Cortex of kidney (tissue), 1 donor: ENCODE results near the gene TMEM45B.
"Not testable (repeated sequence)": the region's sequence is repeated elsewhere in the genome, so short reads cannot be mapped to it uniquely, and the experiment has no call there.

Experiments used
- DNase-seq: peaks from one replicate; lab custom pipeline; 2025; lab: John Stamatoyannopoulos, UW

TMEM45B gene

DNA sequence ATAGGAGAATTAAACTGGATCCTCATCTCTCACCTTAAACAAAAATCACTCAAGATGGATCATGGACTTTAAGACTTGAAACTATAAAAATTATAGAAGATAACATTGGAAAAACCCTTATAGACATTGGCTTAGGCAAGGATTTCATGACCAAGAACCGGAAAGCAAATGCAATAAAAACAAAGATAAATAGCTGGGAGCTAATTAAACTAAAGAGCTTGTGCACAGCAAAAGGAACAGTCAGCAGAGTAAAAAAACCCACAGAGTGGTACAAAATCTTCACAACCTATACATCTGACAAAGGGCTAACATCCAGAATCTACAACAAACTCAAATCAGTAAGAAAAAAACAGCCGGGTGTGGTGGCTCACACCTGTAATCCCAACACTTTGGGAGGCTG, 7.4 kb upstream of the TMEM45B start:
- DNase-seq = not testable (repeated sequence)

DNA sequence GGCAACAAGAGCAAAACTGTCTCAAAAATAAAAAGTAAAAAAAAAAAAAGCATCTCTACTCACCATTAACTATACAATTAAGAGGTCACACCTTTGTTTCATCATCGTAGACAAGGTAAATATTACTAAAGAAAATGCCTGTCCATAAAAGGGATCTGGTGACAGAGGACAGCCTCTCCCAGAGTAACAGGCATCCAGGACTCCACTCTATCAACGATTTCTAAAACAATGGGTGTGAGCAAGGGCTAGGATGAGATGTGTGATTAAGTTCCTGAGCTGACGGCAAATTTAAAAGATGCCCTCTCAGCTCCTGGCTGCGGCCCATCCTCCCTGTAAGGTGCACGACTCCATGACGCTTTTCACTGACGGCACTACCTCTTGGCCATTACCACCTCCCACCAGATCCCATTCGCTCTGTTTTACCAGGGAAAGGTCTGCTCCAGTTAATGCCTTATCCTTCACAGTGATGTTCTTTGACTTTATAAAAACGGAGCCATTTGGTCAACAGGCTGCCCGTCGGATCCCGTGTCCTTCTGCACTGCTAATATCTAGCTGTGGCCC, 2.3 kb upstream of the TMEM45B start:
- no peak for DNase-seq

- no peak for DNase-seq
These were observed 1.2 kb upstream of the TMEM45B start for GRCh38 chr11:129814244-129815014.

DNA sequence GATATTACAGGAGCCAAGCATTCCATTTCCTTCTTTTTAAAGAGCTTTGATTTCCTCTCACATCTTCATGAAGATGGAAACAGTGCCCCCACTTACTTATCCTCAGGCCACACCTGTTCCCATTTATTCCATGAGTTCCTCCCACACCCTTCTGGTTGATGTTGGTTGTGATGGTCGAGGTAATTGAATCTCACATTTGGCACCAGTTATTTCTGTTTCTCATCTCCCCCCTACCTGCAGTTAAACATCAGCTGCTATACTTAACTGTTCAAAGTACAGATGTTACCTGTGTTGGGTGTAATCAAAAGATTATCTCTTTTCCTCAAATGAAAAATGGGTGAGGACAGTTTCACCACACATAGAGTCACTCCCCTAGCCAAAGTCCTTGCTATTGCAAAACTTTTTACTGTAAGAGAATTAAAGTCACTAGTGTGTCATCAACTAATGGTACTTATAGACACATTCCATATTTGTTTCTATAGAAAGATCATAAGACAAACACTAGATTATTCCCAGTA, 1.9 kb downstream of the TMEM45B start:
- DNase-seq = no peak

- not testable (repeated sequence) for DNase-seq
These were observed 2.6 kb downstream of the TMEM45B start for GRCh38 chr11:129818236-129818635.

DNA sequence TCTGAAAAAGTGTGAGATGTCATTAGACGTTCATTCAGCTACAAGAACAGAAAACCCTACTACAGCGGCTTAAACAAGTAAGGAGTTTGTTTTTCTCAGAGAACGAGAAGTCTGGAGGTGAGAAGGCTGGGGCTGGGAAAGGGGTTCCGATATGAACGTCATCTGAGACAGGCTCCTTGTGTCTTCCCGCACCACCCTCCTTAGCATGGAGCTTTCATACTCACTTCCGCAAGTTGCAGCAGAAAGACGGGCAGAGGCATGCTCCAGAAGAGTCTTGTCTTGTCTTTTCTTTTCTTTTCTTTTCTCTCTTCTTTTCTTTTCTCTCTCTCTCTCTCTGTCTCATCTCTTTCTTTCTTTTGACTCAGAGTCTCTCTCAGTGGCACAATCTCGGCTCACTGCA, 3.6 kb downstream of the TMEM45B start:
- DNase-seq = no peak

DNA sequence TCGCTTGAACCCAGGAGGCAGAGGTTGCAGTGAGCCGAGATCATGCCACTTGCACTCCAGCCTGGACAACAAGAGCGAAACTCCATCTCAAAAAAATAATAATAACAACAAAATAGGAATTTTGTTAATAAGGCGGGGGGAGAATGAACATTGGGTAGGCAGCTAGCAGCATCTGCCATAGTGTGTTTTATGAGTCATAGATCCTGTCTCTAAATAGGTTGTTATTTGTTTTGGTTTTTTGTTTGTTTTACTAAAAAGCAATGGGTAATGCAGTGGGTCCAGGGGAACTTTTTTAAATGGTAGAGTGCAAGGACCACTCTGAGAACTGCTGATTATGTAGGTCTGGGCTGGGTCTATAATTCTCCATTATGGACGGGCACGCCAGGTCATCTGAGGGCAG, 4.6 kb downstream of the TMEM45B start:
- not testable (repeated sequence) for DNase-seq

- DNase-seq = not testable (repeated sequence)
These were observed 7.6 kb downstream of the TMEM45B start for GRCh38 chr11:129823281-129823680.

DNA sequence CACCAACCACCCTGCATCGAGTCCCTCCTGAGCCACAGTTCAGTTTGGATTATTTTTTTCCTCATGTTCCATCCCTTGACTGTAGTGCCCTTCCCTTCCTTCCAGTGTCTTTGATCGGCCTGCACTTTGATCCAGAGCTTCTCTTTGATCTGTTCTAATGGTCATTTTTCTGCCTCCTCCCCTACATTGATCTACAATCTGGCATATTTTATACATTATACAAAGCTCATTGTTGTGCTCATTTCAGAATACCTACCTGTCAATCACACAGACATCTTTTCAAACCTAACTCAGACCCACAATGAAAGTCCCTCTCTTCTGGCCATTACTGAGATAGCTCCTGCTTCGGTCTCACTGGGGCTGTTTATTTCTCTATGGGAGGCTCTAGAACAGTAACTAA, 8.2 kb downstream of the TMEM45B start:
- DNase-seq = not testable (repeated sequence)

- DNase-seq = no peak
These were observed 9.7 kb downstream of the TMEM45B start for GRCh38 chr11:129825380-129825779.

GRCh38 chr11:129828301-129828836, 12.7 kb downstream of the TMEM45B start:
- no peak for DNase-seq

DNA sequence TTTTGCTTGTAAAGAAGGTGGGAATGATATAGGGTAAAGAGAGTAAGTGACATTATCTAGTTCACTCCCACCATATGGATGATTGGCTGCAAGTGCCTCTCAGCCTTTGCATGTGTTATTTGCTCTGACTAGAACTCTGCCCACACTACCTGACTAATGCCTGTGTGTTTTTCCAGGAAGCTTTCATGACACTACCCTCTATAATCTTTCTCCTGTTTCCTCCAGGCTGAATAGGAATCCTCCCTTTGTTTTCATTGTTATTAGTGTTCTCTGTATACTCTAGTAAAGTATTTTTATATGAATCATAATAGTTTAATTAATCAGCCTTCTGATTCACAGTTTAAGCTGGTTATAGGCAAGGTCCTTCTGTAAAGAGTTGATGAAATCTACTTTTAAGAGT, 13.8 kb downstream of the TMEM45B start:
- DNase-seq = not testable (repeated sequence)

DNA sequence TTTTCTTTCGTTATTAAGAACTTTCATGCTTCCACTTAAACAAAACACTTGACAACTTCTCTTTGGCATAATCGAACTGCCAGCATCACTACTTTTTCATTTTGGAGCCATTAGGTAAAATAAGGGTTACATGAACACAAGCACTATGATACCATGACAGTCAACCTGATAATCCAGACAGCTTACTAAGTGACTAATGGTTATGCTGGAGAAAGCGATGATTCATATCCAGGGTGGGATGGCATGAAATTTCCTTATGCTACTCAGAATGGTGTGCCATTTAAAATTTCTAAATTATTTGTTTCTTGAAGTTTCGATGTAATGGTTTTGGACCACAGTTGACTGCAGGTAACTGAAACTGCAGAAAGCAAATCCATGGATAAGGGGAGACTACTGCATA, 15.6 kb downstream of the TMEM45B start:
- not testable (repeated sequence) for DNase-seq

DNA sequence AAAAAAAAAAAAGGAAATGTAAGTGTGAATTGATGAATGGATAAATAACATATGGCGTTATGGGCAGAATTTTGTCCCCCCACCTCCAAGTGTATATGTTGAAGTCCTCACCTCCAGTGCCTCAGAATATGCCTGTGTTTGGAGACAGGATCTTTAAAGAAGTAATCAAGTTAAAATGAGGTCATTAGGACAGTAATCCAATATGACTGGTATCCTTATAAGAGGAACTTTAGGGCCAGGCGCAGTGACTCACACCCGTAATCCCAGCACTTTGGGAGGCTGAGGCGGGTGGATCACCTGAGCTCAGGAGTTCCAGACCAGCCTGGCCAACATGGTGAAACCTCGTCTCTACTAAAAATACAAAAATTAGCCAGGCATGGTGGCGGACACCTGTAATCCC, 17.6 kb downstream of the TMEM45B start:
- not testable (repeated sequence) for DNase-seq

DNA sequence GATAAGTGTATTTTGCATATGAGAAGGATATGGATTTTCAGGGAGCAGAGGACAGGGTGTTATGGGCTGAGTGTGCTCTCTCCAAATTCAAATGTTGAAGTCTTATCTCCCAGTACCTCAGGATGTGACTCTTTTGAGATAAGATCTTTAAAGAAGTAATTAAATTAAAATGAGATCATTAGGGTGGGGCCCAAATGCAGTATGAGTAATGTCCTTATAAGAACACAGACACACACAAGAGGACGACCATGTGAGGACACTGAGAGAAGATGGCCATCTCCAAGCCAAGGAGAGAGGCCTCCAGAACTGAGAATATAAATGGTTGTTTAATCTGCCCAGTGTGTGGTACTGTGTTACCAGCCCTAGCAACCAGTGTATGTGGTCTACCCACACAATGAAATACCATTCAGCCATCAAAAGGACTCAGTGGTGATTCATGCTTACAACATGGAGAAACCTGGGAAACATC, 20.8 kb downstream of the TMEM45B start:
- not testable (repeated sequence) for DNase-seq

DNA sequence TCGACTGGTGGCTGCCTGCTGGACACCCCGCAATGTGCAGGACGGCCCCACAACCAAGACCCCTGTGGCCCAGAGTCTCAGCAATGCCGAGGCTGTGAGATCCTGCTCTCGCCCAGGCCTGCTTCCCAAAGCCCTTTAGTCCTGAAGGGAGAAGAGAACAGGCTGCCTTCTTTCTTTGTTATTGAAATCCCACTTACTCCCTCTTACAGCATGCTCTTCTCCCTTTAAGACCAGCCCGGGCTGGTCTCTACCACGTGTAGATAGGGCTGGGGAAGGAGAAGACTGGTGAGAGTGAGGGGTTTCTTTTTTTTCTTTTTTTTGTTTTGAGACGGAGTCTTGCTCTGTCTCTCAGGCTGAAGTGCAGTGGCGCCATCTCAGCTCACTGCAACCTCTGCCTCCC, 21.3 kb downstream of the TMEM45B start:
- DNase-seq = no peak

- DNase-seq = no peak
These were observed 24.6 kb downstream of the TMEM45B start for GRCh38 chr11:129840236-129840635.

DNA sequence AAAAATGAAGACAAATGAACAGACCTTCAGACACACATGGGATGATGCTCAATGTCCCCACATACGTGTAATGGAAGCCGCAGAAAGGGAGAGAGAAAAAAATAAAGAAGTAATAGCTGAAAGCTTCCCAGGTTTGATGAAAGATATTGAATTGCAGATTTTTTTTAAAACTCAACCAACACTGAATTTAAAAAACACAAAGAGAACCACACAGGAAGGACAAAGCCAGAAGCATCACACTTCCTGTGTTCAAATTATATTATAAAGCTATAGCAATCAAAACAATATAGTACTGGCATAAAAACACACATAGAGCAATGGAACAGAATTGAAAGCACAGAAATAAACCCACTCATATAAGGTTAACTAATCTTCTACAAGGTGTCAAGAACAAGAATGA, 26.5 kb downstream of the TMEM45B start:
- no peak for DNase-seq

DNA sequence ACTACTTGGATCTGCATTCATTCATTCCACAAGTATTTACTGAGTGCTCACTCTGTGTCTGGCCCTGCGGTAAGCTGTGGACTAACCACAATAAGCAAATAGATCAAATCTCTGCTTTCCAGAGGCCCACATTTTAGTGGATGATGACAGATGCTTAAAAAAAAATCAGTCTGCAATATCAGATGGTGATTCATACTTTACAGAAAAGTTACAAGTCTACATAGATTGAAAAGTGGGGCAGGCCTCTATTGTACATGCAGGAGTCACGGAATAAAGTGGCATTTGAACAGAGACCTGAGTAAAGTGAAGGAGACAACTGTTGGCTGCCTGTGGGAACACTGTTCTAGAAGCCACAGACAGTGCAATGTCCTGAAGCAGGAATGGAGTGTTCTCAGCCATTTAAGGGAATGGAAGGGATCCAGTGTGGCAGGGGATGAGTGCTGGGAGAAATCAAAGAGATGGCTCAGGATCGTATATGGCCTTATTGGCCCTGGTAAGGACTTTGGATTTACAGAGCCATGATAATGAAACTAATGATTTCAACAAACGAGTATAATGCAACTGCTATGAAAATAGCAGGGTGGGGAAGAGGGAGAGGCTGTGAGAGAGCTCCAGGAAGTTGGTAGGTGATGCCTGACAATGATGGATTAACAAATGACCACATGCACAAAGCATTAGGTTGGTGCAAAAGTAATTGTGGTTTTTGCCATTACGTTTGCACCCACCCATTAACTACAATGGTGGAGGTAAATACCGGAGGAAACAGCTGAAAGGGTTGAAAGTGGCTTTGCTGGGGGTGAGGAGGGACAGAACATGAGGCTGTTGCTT, 31.1 kb downstream of the TMEM45B start:
- no peak for DNase-seq

- not testable (repeated sequence) for DNase-seq
These were observed 31.7 kb downstream of the TMEM45B start for GRCh38 chr11:129847361-129847760.

GRCh38 chr11:129849447-129850130, 33.9 kb downstream of the TMEM45B start:
- DNase-seq = no peak
